CD4-positive, alpha-beta T cell treated with Interleukin-10 for 1 hour (primary cell): ENCODE data around the gene ADK.
"Not testable (repeated sequence)": the region's sequence is repeated elsewhere in the genome, so short reads cannot be mapped to it uniquely, and the experiment has no call there.

Experiments
- DNase-seq: peaks from one replicate; pipeline ENCODE4 v3.0.0-alpha.2; 2020

Gene ADK

DNA sequence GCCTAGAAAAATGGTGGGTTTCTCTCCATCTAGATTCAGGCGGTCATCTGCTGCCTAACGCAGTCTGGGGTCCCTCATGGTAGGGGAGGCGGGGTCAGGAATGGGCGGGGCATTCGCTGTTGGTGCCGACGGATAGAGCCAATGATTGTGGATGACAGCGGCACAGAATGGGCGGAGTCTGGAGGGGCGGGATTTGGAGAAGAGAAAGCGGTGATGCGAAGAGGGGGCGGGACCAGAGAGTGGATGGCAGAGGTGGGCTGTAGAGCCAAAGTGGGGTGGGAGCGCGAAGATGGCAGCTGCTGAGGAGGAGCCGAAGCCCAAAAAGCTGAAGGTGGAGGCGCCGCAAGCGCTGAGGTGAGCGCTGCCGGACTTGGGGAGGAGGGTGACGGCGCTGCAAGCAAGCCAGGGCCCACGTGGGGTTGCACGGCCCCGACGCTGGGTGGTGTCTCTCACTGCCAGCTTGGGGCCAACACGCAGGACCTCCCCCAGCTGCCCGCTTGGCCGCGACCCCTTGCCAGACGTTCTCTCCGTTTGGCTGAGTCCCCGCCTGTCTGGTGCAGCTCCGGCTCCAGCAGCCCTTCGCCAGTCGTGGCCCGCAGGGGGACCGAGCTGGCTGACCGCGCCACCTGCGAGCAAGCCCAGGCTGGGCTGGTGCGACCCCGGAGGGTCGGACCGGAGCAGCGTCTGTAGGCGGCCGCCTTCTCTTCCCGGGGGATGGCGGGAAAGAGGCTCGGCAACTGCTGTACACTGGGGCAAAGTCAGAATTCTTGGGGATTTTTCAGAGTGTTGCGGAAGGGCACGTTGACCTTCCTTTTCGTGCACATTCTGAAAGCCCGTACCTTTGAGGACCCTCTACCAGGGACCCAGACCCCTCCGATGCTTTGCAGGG lies at the start of gene ADK:
Gene ADK, plus strand, starts transcription at position 232 of the 889 bp plus-strand sequence. Its CDS starts 58 bp downstream, at position 290.
- DNase-seq: peak; percentile 100

DNA sequence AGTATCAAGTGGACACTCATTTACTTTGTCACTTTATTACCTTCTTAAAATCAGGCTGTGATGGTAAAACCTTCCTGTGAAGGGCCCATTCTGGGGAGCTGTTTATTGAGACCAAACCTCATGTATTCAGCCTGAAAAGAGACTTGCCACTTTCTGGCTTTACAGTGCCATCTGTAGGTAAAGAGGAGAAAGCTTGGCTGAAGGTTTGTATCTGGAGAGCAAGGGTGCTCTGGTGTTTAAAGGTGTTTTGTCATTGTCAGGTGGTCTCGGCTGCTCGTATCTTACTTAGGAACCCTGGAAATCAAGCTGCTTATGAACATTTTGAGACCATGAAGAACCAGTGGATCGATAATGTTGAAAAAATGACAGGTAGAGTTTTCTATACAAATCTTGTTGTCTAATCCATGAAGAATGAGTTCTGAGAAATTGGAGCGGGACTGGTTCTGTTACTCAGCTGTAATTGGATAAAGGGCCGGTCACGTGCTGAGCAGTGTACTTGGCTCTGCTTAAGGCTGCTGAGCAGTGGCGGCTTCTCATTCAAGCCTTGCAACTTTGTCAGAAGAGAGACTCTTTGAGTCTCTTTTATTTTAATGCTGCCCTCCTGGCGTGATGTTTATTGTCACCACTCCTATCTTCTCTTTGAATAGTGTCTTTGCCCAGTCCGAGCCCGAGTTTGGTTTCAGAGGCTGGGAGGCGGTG lies 47.3 kb upstream of the ADK start:
- DNase-seq: peak; percentile 18

DNA sequence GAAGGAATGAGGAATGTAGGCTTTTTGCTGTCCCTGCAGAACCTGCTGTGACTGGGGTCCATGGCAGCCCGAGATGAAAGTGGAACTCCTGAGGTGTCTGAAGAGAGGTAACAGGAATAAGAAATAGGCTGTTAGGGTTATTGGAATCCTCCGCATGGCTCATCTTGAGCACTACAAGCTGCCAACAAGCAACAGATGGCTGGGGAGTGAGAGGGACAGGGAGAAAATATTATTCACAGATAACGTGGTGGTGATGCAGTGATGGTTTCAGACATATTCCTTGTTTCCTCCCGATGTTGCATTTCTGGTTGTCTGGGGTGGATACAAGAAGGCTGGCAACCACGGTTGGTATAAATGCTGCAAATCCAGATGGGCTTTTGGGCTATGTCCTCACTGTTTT lies 46.5 kb upstream of the ADK start:
- DNase-seq: no peak

DNA sequence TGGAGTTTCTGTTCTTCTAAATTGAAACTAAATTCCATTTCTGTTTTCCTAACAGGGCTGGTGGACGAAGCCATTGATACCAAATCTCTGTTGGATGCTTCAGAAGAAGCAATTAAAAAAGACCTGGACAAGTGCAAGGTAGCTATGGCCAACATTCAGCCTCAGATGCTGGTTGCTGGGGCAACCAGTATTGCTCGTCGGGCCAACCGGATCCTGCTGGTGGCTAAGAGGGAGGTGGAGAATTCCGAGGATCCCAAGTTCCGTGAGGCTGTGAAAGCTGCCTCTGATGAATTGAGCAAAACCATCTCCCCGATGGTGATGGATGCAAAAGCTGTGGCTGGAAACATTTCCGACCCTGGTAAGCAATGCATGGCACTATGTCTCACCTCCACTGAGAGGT lies 46.0 kb upstream of the ADK start:
- no peak for DNase-seq

DNA sequence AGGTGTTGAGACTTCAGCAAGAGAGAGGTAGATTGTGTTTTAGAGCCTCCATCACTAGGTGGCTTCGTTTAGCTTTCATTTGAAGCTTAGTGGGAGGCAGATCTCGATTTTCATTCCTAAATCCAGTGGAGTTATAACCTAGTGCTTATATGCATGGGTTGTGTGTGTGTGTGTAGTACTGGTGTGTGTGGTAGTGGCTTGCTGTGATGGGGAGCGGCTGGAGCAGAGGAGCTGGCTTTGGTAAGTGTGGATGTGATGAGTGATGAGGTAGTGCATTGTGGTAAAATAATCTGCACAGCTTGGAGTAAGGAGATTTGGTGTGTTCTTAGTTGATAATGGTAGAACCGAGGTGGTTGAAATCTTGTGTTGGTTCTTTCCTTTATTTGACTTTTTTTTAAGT lies 43.6 kb upstream of the ADK start:
- no peak for DNase-seq

DNA sequence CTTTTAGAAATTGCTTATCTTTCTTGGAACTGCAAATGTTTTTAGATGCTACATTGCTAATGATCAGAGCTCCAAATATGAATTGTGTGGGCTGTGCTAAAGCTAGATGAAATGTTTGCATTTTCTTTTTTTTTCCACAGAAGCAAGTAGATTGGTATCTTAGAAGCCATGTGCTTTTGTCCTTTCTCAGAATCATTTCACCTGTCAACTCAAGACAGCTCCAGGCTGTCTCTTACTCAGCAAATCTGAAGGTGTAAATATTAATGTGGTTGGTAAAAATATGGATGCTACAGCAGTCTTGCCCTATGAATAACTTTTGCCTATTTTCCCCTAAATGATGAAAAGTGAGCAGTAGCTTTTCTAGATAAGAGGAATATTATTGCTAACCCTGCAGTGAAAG lies 41.6 kb upstream of the ADK start:
- DNase-seq: no peak

DNA sequence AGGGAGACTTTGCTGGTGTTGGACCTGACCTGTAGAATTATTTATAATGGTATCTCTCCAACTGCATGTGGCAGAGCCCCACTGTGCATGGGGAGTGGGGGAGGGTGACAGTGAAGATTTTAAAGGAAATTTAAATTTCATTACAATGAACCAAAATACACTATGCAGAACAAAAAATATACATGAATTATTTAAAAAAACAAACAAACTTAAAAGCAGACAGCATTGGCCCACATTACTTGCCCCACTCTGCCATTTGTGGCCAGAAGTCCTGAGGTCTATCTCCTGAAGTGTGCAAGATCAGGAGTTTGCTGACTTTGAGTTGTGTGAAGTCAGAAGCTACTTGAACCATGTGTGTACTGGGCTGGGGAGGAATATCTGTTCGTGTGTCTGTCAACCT lies 40.9 kb upstream of the ADK start:
- no peak for DNase-seq

DNA sequence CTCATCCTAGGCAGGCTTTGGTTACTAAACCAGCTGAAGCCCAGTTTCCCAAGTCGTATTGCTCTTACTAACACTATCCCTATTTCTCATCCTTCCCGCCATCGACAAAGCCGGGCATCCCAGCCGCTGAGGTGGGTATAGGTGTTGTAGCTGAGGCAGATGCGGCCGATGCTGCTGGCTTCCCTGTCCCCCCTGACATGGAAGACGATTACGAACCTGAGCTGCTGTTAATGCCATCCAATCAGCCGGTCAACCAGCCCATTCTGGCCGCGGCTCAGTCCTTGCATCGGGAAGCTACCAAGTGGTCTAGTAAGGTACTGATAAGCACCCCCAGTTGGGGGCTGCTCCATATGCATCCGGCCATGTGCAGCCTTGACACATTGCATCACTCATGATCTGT lies 39.2 kb upstream of the ADK start:
- no peak for DNase-seq

DNA sequence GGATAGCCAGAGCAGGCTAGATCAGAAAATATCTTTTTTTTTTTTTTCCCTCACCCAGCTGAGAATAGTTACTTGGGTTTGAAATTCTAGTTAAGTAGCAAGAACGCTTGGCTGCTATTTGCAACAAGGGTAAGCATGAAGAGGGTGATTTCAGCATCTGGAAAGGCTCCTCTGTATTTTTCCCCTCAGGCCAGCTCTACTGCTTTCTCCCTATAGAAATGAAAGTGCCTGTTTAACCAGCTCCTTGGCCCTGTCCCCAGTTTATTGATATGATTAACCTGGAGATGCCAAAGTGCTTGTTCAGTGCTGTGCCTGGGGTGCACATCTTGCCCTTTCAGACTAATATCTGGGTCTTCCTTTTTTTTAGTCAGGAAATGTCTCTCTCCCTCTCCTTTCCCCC lies 37.5 kb upstream of the ADK start:
- DNase-seq: no peak

DNA sequence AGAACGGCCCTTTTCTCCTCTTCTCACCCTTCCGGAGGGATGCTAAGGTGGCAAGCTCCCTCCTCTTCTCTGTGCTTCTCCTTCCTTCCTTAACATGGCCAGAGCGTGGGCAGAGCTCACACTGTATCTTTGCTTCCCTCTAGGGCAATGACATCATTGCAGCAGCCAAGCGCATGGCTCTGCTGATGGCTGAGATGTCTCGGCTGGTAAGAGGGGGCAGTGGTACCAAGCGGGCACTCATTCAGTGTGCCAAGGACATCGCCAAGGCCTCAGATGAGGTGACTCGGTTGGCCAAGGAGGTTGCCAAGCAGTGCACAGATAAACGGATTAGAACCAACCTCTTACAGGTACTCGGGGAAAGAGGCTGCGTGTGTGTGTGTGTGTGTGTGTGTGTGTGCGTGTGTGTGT lies 37.0 kb upstream of the ADK start:
- no peak for DNase-seq

DNA sequence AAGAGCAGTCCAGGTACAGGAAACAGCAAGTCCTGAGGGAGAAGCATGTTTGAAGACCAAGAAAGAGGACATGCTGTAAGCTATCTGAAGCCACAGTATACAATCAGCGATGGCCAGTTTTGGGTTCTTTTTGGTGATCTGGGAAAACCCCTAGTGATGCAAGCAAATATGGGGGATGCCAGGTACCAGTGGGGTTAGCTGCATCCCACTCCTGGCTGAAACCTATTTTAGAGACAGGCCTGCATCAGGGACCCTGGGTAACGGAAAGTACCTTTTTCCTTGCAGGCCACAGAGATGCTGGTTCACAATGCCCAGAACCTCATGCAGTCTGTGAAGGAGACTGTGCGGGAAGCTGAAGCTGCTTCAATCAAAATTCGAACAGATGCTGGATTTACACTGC lies 33.3 kb upstream of the ADK start:
- DNase-seq: no peak

DNA sequence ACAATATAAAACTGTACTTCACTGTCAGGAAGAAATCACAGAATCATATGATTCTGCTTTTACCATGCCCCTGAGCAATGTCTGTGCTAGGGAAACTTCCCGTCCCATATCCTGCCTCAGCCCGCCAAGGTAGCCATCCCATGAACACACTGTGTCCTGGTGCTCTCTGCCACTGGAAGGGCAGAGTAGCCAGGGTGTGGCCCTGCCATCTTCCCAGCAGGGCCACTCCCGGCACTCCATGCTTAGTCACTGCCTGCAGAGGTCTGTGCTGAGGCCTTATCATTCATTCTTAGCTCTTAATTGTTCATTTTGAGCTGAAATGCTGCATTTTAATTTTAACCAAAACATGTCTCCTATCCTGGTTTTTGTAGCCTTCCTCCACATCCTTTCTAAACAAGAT lies 32.2 kb upstream of the ADK start:
- no peak for DNase-seq

DNA sequence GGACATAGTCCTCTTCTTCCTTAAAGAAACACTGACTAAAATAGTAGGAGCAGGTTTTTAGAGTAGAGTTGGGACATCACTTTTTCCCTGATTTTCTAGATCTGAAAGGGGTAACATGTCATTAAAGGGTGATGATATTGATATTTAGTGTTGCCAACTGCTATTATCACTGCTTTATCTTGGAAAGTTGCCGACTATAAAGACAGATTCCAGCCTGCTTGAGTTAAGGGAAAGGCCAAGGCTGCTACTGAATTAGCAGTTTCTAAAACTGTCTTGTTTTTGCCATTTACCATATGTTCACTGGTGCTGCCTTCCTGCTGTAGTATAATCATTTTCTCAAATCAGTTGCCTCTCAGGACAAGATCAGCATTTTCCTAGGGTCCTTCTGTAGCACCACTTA lies 30.1 kb upstream of the ADK start:
- DNase-seq: no peak

DNA sequence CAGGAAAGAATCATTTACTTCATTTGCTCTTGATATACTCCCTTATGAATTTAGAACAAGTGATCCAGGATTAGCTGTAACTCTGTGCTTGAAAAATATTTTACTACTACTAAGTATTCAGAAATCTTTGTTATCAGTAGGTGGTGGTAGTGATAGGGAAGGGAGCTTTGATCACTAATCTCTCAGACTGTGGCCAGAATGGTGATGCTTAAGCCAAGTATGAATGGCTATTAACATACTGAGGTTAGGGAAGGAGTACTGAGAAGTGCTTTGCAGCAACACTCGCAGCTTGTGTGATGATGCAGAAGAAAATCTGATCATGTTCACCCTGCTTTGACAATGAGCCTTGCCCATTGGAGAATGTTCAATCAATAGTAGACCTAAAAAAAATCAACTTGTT lies 29.7 kb upstream of the ADK start:
- DNase-seq: no peak

DNA sequence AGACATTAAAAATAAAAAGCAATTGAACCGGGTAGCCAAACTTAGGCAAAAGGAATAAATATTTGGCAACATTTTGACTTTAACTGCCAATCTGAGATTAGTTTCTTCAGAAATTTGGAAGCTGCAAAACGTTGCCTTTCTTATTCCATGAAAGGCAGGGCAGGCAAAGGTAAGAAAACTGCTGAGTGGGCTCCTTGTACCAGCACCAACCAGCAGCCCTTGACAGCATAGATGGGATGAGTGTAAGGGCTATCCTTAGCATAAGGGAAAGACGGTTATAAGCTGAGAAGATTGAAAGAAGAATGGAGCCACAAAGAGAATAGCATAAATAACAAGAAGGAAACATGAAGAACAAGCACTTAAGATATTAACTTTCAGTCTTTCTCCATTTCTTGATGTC lies 29.0 kb upstream of the ADK start:
- no peak for DNase-seq

DNA sequence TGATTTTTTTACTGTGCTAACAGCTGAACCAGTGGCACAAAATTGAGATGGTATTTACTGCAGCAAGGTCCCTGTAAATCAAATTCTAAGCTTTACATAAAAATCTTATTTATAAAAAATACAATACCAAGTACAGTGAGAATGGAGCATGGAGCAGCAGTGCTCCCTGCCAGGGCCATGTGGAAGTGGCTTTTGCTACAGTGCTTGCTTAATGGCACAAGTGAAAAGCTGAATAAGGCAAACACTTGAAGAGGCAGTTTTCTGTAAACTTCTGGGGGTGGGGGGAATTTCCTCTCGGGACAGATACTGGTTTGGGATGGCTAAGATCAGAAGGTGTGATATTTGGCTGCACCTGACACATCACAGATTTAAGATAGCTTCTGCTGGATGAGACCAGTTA lies 27.9 kb upstream of the ADK start:
- DNase-seq: no peak

DNA sequence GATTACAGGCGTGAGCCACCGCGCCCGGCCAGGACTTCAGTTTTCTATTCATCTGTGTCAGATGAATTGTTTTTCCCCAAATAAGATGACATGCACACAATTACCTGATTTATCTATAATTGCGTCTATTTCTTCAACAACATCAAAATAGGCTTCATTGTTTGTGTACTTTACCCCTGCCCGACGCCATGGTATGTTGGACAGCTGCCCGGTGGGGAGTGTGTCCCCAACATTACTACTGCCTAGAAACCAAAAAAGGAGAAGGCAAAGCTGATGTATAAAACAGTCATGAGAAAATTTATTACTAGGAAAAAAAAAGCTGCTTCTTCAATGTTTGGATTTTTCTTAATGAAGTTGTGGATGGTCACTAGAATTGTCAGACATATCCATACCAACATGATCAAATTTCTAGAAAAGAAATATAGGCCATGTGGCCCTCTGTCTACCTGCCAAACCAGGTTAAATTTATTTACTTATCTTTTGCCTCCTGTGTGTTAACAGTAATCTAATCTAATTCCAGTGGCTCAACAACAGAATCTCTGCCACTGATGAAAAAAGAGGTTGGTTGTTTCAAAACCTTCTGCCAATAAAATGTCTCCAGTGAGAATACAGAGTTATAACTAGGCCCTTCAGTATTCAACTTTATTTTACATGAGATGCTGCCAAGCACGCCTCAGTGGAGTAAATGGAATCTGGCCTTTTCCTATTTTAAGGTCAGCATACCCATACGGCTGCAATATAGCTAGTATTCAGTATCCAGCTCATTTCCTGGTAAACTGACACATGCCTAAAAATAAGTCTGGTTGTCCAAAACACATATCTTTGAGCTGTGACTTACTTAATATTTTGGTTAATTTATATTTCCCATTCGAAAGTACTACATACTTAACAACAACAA lies 16.8 kb upstream of the ADK start:
- no peak for DNase-seq

DNA sequence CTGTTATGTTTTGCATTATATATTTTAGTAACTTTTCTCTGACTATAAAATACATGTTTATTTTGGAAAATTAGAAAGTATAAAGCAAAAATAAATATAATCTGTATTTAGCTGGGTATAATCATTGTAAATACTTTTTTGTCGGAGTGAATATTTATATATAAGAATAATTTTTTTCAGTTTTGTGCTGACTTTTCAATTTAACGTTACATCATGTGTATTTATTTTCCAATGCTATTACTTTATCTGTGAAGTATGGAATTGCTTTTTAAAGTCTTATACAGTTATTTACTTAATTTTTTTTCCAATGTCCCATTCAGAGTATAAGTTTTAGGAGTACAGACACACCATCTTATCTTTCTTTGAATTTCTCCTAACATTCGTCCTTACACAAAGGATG lies 15.6 kb upstream of the ADK start:
- DNase-seq: no peak

DNA sequence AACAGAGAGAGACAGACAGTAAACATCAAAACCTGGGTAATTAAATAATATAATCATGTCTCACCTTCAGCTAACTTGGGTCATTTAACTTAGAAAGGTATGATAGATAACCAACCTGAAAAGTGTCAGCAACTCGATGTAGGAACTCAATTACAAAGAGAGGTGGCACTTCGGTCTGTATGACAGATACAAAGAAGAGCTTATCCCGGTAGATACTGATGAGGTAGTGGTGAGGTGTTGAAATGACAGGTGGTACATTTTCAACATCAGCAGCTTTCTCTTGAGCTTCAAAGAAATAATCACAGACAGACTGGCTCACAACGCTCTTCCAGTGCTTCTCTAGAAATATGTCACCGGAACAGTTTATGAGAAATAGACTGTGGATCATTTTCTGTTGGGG lies 13.0 kb upstream of the ADK start:
- DNase-seq: no peak

DNA sequence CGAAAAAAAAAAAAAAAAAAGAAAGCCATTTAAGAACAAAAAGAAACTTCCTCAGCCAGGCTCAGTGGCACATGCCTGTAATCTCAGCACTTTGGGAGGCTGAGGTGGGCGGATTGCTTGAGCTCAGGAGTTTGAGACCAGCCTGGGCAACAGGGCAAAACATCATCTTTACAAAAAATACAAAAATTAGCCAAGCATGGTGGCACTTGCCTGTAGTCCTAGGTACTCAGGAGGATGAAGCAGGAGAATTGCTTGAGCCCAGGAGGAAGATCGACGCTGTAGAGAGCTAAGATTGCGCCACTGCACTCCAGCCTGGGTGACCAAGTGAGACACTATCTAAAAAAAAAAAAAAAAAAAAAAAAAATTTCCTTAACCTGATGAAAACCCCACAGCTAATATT lies 12.4 kb upstream of the ADK start:
- not testable (repeated sequence) for DNase-seq

DNA sequence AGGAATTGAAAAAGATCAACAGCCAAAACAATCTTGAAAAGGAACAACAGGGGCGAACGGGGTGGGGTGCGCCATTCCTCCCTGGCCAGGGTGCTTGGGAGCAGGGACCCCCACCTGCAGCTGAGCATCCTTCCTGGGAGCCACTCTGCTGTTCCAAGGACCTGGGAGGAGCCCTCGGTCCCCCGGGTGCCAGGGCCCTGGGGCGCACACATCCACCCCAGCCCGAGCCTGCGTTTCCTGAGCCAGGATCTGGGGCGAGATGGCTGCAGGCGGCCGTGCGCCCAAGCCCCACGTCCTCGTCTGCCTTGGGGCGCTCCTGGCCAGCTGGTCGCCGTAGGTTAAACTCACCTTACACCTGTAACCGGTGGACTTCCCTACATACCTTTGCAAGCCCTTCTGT lies 11.0 kb upstream of the ADK start:
- no peak for DNase-seq

DNA sequence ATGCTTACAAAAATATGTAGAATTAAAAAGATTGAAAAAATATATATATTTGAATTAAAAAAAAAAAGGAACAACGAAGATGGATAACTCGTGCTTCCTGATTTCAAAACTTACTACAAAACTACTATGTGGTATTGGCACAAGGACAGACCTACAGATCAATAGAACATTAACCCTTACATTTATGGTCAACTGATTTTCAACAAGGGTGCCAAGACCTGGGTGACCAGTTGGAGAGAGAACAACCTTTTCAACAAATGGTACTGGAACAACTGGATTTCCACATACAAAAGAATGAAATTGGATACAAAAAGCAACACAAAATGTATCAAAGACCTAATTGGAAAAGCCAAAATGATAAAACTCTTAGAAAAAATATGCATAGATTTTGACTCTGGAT lies 10.5 kb upstream of the ADK start:
- no peak for DNase-seq

DNA sequence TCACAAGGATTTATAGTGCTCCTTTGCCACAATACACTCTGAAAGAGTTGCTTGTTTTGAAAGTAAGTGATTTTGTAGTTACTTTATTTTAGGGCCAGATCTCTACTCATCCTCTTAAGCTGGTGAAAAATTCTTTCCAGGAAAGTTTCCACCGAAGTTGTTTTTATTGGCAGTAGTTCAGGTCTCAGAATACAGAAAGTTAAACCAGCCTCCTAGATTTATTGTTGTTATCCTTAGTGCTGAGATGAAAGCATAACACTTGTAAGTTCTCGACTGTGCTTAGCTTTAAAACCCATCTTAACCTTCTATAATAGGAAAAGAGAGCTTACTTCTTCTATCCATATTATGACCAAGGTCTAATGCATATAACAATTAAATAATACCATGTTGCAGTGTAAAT lies 5.9 kb upstream of the ADK start:
- no peak for DNase-seq

DNA sequence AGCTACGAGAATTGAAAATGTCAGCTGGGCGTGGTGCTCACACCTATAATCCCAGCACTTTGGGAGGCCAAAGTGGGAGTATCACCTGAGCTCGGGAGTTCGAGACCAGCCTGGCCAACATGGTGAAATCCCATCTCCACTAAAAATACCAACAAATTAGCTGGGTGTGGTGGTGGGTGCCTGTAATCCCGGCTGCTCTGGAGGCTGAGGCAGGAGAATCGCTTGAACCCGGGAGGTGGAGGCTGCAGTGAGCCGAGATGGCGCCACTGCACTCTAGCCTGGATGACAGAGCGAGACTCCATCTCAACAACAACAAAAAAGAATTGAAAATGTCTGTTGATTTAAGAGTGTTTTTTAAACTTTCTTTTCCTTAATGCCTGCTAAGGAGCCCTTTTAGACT lies 4.0 kb upstream of the ADK start:
- not testable (repeated sequence) for DNase-seq
